ENCODE results near the gene AIRE.

Gene AIRE

DNA sequence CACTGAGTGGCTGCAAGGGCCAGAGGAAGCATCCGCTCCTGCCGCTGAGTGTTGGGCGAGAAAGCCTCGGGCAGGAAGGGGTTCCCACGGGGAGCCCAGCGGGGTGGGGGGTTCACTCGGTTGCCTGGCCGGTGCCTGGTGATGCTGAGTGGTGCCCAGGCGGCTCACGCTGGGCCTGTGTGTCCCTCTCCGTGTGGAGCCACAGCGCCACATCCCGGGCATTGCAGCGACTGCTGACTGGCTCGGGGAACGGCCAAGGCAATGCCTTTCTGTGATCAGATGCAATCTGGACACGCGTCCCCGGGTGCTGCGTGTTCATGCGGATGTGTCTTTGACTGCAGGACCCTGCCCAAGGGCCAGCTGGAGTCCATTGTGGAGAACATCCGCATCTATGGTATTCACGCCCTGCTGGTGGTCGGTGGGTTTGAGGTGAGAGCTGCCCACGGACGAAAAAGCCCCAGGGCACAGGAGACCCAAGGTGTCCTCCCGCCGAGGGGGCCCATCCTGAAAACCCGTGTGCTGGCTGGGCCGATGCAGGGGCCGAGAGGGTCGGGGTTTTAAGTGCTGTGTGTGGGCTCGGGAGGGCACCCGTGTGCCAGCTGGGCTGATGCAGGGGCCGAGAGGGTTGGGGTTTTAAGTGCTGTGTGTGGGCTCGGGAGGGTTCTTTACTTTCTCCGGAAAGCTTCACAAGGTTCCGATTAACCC, 37.1 kb downstream of the AIRE start:
- H3K4me3 ChIP-seq (ENCODE audit: low read depth, low read length) = no peak overlapping the region

DNA sequence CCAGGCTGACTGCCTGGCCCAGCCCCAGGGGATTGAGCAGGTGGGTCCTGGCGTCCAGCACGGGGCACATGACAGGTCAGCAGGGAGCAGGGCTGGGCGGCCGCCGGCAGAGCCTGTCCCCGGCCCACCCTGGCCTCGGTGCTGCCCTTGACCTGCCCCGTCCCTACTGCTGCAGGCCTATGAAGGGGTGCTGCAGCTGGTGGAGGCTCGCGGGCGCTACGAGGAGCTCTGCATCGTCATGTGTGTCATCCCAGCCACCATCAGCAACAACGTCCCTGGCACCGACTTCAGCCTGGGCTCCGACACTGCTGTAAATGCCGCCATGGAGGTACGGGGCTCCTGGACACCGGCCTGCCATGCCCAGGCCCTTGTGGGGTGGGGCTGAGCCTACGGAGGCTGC, 37.9 kb downstream of the AIRE start:
- H3K4me3 ChIP-seq (ENCODE audit: low read depth, low read length) = no peak overlapping the region

DNA sequence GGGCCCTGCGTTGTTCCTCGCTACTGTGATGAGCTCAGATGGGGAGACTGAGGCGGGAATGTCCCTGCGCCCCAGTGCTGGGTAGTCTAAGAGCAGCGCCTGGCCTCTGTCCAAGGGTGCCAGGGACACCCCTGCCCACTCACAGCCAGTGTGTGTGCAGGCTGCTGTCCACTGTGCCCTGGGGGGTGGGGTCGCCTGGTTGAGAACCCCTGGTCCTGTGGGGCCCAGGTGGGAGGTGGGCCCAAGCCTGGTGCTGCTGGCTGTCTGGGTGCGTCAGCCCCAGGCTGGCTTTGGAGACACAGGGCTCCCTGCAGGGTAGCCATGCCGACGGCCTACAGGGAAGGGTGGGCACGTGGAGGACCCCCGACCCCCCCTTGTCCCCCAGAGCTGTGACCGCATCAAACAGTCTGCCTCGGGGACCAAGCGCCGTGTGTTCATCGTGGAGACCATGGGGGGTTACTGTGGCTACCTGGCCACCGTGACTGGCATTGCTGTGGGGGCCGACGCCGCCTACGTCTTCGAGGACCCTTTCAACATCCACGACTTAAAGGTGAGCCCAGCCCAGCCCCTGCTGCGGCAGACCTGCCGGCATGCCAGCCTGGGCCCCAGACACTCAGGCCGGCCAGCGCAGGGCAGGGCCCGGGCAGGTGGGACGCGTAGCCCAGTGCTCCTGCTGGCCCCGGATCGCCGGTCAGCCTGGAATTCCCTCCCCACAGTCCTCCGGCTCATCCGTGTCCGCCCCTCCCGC, 38.6 kb downstream of the AIRE start:
- no peak overlapping the region for H3K4me3 ChIP-seq (ENCODE audit: low read depth, low read length)

DNA sequence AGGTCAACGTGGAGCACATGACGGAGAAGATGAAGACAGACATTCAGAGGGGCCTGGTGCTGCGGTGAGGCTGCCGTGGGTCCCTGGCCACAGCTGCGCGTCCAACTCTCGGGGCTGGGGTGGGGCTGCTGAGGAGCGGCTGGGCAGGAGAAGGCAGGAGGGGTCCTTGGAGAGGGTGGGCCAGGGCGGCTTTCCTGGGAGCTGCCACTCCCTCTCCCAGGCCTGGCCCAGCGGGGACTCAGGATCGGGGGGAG, 39.1 kb downstream of the AIRE start:
- no peak overlapping the region for H3K4me3 ChIP-seq (ENCODE audit: low read depth, low read length)

DNA sequence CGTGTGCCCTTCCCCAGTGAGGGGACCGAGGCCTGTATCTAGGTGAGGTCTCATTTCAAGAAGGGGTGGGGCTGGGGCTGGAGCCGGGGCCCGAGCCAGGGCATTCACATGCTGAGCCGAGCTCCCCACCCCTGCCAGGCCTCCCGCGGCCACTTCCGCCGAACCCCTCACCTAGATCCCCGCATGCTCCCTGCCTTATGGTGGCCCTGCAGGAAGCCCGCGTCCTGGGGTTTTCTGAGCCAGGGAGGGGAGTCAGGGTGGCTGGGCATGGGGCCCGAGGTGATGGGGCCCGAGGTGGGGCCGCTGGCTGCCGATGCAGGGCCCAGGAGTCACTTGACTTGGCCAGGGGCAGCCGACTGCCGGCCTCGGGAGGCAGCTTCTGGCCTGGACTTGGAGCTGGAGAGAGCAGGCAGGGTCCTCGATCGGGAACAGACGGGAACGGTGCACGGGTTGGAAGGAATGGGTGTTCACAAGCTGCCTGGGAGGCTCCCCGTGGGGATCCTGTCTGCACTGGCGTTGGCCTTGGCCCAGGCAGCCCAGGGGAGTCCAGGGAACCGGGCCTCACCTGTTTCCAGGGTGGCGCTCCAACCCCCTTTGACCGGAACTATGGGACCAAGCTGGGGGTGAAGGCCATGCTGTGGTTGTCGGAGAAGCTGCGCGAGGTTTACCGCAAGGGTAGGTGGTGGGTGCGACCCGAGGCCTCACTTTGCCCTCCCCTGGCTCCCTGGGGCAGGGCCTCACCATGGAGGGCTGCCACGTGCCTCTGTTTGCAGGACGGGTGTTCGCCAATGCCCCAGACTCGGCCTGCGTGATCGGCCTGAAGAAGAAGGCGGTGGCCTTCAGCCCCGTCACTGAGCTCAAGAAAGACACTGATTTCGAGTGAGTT, 40.0 kb downstream of the AIRE start:
- no peak overlapping the region for H3K4me3 ChIP-seq (ENCODE audit: low read depth, low read length)

DNA sequence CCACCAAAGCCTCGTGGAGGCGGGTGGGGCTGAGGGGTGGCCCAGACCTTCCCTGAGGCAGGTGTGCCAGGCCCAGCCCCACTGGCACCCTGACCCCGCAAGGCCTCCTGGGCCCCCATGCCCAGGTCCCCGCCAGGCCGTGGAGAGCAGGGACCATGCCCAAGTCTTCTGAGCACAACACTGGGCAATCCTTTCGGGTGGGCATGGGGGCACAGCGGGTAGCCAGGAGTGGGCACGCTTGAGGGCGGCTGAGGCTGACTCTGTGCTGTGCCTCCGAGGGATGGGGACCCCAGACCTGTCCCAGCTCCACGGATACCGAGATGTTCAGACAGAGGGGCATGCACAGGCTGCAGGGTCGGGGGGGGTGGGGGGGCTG, 40.6 kb downstream of the AIRE start:
- no peak overlapping the region for H3K4me3 ChIP-seq (ENCODE audit: low read depth, low read length)

DNA sequence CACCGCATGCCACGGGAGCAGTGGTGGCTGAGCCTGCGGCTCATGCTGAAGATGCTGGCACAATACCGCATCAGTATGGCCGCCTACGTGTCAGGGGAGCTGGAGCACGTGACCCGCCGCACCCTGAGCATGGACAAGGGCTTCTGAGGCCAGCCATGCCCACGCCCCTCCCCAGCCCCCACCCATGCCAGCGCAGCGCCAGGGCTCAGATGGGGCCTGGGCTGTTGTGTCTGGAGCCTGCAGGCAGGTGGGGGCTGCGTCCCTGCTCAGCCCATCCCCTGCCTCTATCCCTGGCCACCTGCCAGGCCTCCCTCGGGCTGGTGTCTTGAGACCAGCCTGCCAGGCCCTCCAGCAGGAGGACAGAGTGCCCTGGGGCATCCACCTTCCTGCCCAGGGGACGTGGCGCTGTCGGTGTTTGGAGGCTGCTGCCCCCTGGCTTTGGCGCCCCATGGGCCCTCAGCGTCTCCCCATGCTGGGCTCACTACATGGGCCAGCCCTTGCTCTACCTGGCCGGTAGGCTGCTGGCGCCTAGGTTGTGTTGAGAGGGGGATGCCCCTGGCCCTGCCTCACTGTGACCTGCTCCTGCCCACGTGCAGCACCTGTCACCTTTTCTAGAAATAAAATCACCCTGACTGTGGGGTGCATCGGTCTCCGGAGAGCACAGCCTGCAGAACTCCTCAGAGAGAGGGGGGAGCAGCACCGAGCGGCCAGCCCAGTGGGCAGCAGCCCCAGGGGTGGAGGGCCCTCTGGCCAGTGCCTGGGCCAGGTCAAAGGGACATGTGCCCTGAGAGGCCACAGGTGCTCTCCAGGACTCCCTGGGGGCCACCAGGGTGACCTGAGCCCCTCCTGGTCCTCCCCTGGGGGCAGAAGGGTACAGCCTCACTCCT, 41.3 kb downstream of the AIRE start:
- H3K4me3 ChIP-seq (ENCODE audit: low read depth, low read length) = no peak overlapping the region

DNA sequence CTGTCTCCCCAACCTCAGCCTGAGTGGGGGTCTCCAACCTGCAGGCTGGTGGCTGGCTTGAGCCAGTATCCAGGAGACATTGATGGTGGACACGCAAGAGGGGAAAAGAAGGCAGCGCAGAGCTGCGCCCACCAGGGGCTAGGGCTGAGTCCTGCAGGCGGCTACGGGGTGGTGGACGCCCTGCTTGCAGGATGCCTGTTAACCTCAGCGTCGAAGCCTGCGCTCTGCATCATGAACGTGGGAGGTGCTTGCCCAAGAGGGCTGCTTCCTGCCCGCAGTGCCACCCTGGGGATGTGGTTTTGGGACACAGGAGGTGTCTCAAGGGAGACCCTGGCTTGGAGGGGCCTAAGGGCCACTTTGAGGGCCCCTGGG, 41.9 kb downstream of the AIRE start:
- no peak overlapping the region for H3K4me3 ChIP-seq (ENCODE audit: low read depth, low read length)

DNA sequence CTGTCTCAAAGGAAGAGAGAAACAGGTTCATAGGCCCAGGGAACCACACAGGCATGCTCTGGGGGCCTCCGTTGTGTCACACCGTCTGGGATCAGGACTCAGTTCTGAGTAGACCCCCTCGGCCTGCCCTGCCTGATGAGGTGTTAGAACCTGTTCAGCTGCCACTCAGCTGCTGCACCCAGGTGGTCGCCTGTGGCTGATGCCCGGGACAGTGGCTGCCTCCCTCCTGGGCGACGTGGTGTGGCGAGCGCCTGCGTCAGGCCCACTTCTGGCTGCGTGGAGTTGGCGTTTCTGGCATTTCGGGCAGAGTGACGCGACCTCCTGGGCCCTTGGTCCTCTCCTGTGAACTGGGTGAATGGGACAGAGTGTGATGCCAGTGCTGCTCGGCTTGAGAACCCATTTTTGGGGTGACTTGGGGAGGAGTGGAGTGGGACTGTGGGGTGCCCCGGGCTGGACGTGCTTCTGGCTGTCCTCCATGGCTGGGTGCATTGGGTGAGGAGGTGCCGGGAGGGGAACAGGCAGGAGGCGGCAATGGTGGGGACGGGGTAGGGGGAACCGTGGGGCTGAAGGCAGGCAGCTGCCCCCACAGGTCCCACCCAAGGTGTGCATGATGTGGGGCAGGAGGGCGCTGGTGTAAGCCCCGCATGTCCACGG, 42.7 kb downstream of the AIRE start:
- no peak overlapping the region for H3K4me3 ChIP-seq (ENCODE audit: low read depth, low read length)

DNA sequence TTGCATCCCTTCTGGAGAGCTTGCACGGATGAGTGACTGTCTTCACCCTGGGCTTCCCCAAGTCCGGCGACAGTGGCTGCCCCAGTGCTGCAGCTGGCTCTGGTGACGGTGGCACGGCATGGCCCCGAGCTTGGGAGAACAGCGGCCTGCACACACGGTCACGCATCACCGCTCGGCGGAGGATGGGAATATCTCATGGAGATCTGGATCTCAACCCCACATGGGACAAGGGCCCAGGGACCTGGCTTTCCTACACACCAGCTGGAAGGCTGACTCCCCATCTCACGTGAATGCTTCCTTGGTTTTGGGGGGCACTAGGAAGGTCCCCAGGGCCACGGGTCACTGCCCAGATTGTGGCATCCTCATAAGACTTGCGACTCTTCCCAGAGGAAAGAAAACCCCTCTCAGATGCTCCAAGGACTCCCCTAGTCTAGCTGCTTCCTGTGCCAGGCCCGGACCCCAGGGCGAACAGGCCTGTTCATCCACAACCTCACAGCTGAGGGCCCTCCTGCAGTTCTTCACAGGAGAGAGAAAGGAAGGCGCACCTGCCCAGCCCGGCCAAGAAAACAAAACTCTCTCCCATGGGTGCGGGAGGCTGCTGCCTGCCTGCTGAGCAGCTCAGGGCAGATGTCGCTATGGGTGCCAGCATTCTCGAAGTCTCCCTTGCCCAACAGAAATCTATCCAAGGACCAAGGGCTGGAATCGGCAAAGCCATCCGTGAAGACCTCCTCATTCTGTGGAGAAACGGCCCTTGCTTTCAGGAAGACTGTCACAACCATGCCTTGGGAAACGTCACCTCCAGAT, 43.6 kb downstream of the AIRE start:
- no peak overlapping the region for H3K4me3 ChIP-seq (ENCODE audit: low read depth, low read length)

DNA sequence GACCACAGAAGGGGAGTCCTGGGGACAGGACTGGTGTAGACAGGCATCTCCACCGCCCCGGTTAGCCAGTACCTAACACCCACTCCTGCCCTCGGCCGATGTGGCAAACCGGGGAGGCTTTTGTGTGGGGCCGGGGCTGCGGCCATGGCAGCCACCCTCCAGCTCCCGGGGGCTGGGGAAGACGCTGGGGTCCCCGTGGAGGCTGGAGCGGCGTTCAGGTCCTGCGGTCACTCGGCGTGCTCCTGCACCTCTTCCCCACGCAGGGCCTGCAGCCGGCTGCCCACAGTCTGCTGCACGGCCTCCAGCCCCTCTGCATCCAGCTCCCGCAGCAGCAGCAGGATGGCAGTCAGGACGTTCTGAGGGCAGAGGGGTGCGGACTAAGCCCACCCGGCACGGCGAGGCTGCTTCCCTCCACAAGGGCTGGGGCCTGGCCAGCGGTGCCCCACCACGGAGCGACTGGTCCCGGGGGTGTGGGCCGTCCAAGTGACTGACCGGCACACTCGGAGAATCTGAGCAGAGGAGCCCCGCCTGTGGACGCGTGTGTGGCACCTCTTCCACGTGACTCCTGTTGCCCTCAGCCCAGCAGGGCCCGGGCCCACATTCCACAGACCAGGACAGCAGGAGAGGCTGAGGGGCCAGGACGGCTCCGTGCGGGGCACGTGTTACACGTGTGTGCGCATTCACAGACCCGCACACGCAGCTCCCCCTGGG, 44.5 kb downstream of the AIRE start:
- H3K4me3 ChIP-seq (ENCODE audit: low read depth, low read length) = no peak overlapping the region

DNA sequence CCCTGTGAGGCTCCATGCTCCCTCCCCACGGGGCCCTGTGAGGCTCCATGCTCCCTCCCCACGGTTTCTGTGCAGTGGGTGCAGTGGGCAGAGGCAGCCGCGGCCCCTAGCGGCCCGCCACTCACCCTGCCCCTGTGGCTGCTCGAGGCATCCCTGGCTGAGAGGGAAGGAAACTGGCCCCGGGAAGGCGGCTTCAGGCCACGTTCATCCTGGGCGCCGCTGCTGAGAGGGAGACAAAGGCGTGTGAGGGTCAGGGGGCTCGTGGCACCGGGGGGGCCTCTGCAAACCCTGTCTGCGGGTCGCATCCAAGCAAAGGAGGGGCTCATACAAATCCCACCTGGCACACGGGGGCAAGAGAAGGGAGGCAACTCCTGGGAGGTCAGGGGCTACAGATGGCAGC, 45.0 kb downstream of the AIRE start:
- H3K4me3 ChIP-seq (ENCODE audit: low read depth, low read length) = no peak overlapping the region

DNA sequence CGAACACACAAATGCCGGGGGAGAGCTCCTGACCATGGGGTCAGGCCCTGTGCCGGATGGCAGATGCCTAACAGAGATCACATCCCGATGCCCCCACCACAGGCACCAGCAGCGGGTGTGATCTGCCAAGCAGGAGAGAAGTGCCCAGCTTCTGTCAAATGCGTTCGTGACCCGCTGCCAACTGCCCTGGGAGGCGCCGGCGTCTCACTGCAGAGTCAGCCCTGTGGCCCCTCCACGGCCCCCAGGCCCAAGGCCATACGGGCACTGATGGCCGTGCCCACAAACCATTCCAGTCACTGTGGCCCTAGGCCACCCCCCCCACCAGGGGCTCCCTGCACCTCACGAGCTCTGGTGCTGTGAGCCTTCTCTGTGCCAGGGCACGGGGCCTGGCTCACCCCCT, 45.5 kb downstream of the AIRE start:
- H3K4me3 ChIP-seq (ENCODE audit: low read depth, low read length) = no peak overlapping the region

DNA sequence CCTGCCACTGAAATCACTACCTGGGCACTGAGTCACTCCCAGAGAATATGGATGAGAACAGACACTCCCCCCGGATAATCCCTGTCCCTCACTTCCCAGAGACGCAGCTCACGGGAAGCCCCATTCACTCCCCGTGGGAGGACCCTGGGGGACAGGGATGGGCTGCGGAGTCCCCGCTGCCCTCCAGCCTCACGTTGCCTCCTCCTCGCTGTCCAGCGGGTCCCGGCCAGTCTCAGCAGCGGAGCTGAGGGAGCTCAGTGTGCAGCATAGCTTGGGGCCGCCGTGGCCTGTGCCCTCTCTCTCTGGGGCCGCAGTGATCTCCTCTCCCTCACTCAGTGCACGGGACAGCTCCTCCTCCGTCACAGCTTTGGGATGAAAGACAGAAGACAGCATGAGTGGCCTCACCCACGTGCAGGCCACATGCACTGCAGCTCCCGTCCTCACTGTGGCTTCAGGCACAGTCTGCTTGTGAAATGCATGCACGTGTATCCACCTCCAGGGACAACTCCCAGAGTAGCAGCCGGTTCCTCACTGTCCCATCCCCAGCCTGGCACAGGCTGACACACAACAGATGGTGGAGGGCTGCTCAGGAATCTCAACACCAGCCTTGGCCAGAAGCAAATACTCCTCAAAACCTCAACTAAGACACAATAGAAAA, 46.1 kb downstream of the AIRE start:
- no peak overlapping the region for H3K4me3 ChIP-seq (ENCODE audit: low read depth, low read length)

DNA sequence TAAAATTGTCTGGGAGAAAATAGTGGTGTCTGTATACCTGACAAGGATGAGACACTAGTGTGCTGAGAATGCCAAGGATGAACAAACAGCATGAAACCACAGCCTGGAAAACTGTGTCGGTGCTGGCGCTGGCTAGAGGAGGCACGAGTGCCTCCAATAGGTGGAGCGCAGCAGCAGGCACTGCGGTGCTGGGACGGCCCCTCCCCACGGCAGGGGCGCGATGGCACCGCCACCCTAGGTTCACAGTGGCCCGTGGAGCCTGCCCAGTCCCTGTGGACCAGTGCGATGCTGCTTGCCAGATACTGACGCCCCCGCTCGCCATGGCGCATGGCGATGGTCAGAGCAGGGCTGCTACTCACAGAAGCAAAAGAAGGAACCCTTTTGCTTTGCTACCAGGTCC, 46.7 kb downstream of the AIRE start:
- no peak overlapping the region for H3K4me3 ChIP-seq (ENCODE audit: low read depth, low read length)

DNA sequence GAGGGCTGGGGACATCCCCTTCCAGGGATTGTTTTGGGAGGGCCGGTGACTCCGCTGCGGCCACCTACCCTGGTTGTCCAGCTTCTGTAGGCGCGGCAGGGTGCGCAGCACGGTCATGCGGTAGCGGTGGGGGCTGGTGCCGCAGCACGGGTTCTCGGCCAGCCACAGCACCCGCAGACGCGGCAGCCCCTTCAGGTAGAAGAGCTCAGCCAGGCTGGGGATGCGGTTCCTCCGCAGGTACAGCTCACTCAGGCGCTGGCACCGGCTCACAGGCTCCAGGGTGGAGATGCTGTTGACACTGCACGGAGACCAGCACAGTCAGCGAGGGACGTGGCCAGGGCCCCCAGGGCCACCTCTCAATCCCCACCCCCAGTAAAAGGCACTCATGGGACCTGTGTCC, 47.3 kb downstream of the AIRE start:
- no peak overlapping the region for H3K4me3 ChIP-seq (ENCODE audit: low read depth, low read length)

DNA sequence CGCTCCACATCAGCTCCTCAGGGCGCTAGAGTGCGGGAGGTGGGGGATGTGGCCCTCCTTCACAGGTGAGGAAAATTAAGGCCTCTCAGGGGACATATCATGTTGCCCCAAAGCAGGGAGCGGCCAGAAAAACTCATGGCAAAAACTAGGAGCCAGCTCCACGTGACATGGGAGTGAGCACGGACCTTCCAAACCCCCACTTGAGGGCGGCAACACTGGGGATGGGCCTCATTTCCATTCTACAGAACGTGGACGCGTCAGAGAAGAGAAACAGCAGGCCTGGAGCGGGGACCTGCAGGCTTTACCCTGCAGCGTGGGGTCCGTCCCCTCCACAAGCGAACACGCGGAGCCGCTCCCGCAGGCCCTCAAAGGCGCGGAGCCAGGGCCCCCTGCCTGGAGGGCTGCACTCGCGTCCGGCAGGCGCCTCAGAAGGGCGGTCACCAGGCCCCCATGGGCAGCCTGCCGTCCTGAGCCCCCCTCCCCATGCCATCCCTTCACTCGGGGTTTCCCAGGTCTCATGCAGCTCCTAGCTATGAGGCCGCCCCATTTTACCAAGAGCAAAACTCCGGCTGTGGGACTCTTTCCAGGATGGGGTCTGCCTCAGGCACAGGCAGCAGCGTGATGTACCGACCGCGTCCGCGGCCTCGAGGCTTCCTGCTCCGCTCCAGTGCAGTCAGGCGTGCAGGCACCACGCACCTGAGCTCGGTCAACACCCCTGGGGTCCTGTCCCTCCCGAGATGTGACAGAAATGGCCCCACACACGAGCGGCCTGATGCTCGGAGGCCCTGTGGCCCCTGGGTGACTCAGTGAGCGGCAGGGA, 48.0 kb downstream of the AIRE start:
- H3K4me3 ChIP-seq (ENCODE audit: low read depth, low read length) = no peak overlapping the region
